Right lobe of liver (tissue), 6 donors: Measurements from ENCODE around the gene TULP3. TPM values are rescaled to one million over a fixed set of nuclear protein-coding genes. Genes with fewer than 3 reads are reported as not detected.

ENCODE experiments used
- ATAC-seq, 4 donors: fragments of 200-7000 bp; cut with Tn5 transposase; one replicate each; pipeline ENCODE4 v1.9.1; 2020; ENCODE audit warnings: mild to moderate bottlenecking in 4 of 4, moderate library complexity in 4 of 4
- DNase-seq, 3 donors: peaks; one replicate each; pipeline ENCODE4 v3.0.0-alpha.2; 2020
- H3K27ac ChIP-seq, 3 donors: fragments of 200-600 bp; one replicate each; pipeline ENCODE4 v1.8.0; 2022
- H3K27me3 ChIP-seq, 2 donors: fragments of 200-600 bp; one replicate each; pipeline ENCODE4 v1.8.0; 2022
- H3K36me3 ChIP-seq, 4 donors: fragments of 200-600 bp; sonication (generic) in 1 of 4; one replicate each; pipeline versions ENCODE4 v1.5.1 to v1.8.0; 2017 to 2022; ENCODE audit warnings: control low read depth in 1 of 4
- H3K4me1 ChIP-seq, 4 donors: fragments of 200-600 bp; sonication (generic) in 1 of 4; one replicate each; pipeline versions ENCODE4 v1.5.1 to v1.8.0; 2017 to 2022; ENCODE audit warnings: control low read depth in 1 of 4
- H3K4me3 ChIP-seq, 3 donors: fragments of 200-600 bp; one replicate each; pipeline ENCODE4 v1.8.0; 2022
- H3K9me3 ChIP-seq, 4 donors: fragments of 200-600 bp; sonication (generic) in 1 of 4; one replicate each; pipeline versions ENCODE4 v1.5.1 to v1.8.0; 2017 to 2022; ENCODE audit warnings: control low read depth in 1 of 4
- POLR2A ChIP-seq: fragments of 450-650 bp; IDR thresholded peaks from one replicate; pipeline ENCODE4 v1.6.1; 2017; ENCODE audit warnings: antibody characterized with exemption, mild to moderate bottlenecking
- WGBS: methylation state at CpG from one replicate; pipeline ENCODE4 v1.1.6; 2018; ENCODE audit warnings: low coverage, low lambda C conversion rate; ENCODE audit not compliant: insufficient coverage; ENCODE audit errors: missing lambda C conversion rate; 5-methylcytosine and 5-hydroxymethylcytosine counted together
- intact Hi-C, 2 donors: fragments of 100-400 bp; cut with DNase I; formaldehyde crosslinking; loops; one replicate each; pipeline versions ENCODE4 v1.11.2 to v1.14.1; 2022
- total RNA-seq, 6 experiments: library from RNA; depleted of rRNA in 2 of 6; stranded (reverse); fragments of >200 nt in 2 of 6; fragmentation: NEBNext Ultra II Directional in 3 of 6; extraction: Animal tissue kit (Norgen Biotek cat#: 25700) in 3 of 6; gene quantifications; one replicate each; pipeline versions ENCODE4 v1.1.0 to v1.2.4, GENCODE V29; 2016 to 2023
- TF ChIP-seq, protein P1 (sequence below), 4 donors: fragments of 200-600 bp in 3 of 4; fragments of 450-650 bp in 1 of 4; IDR thresholded peaks; one replicate each; pipeline versions ENCODE4 v1.5.1 to v1.8.0; 2016 to 2022; ENCODE audit warnings: antibody characterized with exemption in 4 of 4, mild to moderate bottlenecking in 2 of 4
- donor health status: DM: no; HTN: yes; CAD: no.
- donor health status: DM: no; HTN: no; CAD: no.
- donor health status: DM: no; HTN: no; CAD: no.
- donor health status: DM: no; HTN: yes; CAD: no.
- donor health status: DM: no; HTN: yes; CAD: no.

The TULP3 gene
- total RNA-seq, 6 experiments from 2014 or later, result 2.4 to 12.6 (median 5.4) TPM

DNA sequence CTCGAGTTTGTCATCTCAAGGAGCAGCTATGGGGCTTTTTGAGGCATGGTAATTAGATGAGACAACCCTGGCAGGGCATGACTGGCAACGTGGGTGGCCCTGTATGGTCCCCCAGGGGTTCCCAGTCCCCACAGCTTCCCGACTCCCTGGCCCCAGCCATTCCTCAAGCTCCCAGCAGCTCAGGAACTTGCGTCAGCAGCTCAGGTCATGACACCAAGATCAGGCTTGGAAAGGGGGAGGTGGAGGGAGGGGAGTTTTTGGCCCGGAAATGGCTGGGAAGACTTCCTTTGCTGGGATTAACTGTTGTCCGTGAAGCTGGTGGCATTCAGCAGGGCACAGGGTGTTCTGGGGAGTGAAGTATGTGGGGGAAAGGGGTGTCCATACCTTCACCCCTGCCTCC, 45.4 kb upstream of the TULP3 start:
- Histone ChIP-seq H3K4me3 (no peak overlapping the region), H3K27ac (no peak overlapping the region), H3K4me1 (peaks cover 0 to 3% (median 0%) of the 10 kb centered on the region in 4 donors), H3K27me3 (no peaks in the 10 kb centered on the region), H3K9me3 (no peaks in the 10 kb centered on the region), H3K36me3 (no peaks in the 10 kb centered on the region)
- WGBS, result 46% methylated on average over 3 of the region's 6 CpGs
- DNase-seq, result peak in 1 of 3 donors; percentile 37
- TF ChIP-seq POLR2A, result no peak
- TF ChIP-seq, protein P1, sequence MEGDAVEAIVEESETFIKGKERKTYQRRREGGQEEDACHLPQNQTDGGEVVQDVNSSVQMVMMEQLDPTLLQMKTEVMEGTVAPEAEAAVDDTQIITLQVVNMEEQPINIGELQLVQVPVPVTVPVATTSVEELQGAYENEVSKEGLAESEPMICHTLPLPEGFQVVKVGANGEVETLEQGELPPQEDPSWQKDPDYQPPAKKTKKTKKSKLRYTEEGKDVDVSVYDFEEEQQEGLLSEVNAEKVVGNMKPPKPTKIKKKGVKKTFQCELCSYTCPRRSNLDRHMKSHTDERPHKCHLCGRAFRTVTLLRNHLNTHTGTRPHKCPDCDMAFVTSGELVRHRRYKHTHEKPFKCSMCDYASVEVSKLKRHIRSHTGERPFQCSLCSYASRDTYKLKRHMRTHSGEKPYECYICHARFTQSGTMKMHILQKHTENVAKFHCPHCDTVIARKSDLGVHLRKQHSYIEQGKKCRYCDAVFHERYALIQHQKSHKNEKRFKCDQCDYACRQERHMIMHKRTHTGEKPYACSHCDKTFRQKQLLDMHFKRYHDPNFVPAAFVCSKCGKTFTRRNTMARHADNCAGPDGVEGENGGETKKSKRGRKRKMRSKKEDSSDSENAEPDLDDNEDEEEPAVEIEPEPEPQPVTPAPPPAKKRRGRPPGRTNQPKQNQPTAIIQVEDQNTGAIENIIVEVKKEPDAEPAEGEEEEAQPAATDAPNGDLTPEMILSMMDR (IDR thresholded peaks at IDR 0.05), result no peak
- intact Hi-C loops, result no loop called here
- peak; percentile 34 to 50 (median 40) for ATAC-seq

DNA sequence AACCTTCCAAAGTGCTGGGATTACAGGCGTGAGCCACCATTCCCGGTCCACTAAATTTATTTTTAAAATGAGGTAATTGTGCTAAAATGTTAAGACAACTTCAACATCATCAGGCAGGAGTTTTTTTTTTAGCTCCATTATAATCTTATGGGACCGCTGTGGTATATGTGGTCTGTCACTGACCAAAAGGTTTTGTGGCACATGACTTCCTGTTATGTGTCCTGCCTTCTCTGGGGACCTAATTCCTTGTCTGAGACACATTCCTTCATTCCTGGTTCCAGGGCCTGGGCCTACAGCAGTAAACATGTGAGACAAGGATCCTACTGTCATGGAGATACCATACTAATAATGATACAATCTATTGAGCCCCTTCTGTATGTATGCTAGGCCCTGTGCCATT, 38.8 kb upstream of the TULP3 start:
- TF ChIP-seq, protein P1 (IDR thresholded peaks at IDR 0.05), result no peak
- TF ChIP-seq POLR2A, result no peak
- DNase-seq (no peak), ATAC-seq (no peak)
- Histone ChIP-seq H3K4me3 (no peak overlapping the region), H3K27ac (no peak overlapping the region), H3K9me3 (no peaks in the 10 kb centered on the region), H3K27me3 (no peaks in the 10 kb centered on the region), H3K4me1 (peaks cover 0 to 3% (median 0%) of the 10 kb centered on the region in 4 donors), H3K36me3 (no peaks in the 10 kb centered on the region)
- intact Hi-C loops, result loop anchor here in 1 of 2 donors (10.0 kb wide), 1 partner anchor 93 kb away; no protein-coding TSS in a partner anchor
- 89% methylated on average over 3 of the region's 3 CpGs for WGBS

DNA sequence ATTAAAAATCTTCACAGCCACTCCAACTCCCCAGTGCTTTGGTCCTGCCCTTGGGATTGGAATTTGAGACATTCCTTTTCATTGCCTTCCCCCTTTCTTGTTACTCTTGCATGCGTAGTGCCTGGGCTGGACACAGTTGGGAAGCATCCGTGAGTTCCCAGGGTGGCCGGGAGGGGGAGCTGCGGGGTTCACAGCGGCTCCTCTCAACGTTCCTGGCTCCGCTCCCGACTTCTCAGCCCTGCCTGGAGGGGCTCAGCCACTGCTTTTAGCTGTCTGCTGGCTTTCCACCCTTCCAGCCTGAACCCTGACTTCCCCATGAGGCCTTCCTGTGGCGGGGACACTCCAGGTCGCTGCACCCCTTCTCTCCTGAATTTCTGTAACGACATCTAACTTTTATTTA, 37.1 kb upstream of the TULP3 start:
- intact Hi-C loops, result loop anchor here in 1 of 2 donors (10.0 kb wide), 1 partner anchor 91 kb away; no protein-coding TSS in a partner anchor
- H3K4me1 ChIP-seq, result peaks cover 0 to 3% (median 0%) of the 10 kb centered on the region in 4 donors
- H3K36me3 ChIP-seq, result no peaks in the 10 kb centered on the region
- TF ChIP-seq, protein P1 (IDR thresholded peaks at IDR 0.05), result peak; percentile 58 to 77 (median 72)
- TF ChIP-seq POLR2A, result no peak
- no peaks in the 10 kb centered on the region for H3K9me3 ChIP-seq
- 40% methylated on average over 4 of the region's 11 CpGs for WGBS
- DNase-seq (peak; percentile 71 to 76 (median 76)), ATAC-seq (peak; percentile 74 to 86 (median 80))
- no peak overlapping the region for H3K4me3 ChIP-seq
- no peaks in the 10 kb centered on the region for H3K27me3 ChIP-seq
- H3K27ac ChIP-seq, result no peak overlapping the region

DNA sequence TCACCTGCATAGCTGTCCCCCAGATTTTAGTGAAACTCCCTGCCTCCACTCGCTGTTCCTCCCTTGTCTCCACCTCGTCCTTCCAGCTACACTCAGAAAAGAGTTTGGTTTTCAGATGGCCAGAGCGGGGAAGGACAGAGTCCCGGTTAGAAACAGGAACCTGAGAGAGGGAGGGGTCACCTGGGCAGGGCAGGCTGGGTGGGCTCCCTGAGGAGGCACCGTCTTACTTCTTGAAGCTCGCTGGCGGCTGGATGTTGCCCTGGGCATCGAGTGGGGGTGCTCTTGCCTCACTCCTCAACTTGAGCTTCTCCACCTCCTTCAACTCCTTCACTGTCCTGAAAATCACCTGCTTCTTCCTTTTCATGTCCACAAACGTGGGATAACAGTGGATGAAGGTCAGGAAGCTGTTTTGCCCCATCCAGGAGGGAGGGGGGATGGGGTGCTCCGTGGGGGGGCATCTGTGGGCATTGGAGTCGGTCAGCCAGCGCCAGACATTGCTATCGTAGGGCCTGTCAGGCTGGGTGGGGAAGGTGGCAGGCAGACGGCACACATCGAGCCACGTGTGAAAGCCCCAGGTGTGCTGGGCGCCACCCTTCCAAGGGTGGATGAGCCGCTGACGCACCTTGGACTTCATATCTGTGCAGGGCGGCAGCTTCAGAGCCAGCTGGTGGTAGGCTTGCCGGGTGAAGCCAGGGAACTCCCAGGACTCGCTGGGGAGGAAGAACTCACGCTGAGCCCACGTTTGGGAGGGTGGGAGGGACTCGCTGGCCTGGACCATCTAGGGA, 35.8 kb upstream of the TULP3 start:
- 92% methylated on average over 2 of the region's 25 CpGs for WGBS
- H3K36me3 ChIP-seq, result no peaks in the 10 kb centered on the region
- ATAC-seq (no peak), DNase-seq (no peak)
- TF ChIP-seq, protein P1 (IDR thresholded peaks at IDR 0.05), result no peak
- TF ChIP-seq POLR2A, result no peak
- H3K4me3 ChIP-seq, result no peak overlapping the region
- intact Hi-C loops, result loop anchor here in 1 of 2 donors (10.0 kb wide), 1 partner anchor 90 kb away; no protein-coding TSS in a partner anchor
- H3K27me3 ChIP-seq, result no peaks in the 10 kb centered on the region
- H3K9me3 ChIP-seq, result no peaks in the 10 kb centered on the region
- H3K27ac ChIP-seq, result no peak overlapping the region
- H3K4me1 ChIP-seq, result peaks cover 0 to 3% (median 0%) of the 10 kb centered on the region in 4 donors
